ENCODE data around the gene NFAT5. TPM values are rescaled to one million over a fixed set of nuclear protein-coding genes. Genes with fewer than 3 reads are reported as not detected.
A peak's percentile ranks its signal among the peaks of the same experiment; 100 is the strongest.
"Not testable (repeated sequence)": the region's sequence is repeated elsewhere in the genome, so short reads cannot be mapped to it uniquely, and the experiment has no call there.

NFAT5 gene, protein sequence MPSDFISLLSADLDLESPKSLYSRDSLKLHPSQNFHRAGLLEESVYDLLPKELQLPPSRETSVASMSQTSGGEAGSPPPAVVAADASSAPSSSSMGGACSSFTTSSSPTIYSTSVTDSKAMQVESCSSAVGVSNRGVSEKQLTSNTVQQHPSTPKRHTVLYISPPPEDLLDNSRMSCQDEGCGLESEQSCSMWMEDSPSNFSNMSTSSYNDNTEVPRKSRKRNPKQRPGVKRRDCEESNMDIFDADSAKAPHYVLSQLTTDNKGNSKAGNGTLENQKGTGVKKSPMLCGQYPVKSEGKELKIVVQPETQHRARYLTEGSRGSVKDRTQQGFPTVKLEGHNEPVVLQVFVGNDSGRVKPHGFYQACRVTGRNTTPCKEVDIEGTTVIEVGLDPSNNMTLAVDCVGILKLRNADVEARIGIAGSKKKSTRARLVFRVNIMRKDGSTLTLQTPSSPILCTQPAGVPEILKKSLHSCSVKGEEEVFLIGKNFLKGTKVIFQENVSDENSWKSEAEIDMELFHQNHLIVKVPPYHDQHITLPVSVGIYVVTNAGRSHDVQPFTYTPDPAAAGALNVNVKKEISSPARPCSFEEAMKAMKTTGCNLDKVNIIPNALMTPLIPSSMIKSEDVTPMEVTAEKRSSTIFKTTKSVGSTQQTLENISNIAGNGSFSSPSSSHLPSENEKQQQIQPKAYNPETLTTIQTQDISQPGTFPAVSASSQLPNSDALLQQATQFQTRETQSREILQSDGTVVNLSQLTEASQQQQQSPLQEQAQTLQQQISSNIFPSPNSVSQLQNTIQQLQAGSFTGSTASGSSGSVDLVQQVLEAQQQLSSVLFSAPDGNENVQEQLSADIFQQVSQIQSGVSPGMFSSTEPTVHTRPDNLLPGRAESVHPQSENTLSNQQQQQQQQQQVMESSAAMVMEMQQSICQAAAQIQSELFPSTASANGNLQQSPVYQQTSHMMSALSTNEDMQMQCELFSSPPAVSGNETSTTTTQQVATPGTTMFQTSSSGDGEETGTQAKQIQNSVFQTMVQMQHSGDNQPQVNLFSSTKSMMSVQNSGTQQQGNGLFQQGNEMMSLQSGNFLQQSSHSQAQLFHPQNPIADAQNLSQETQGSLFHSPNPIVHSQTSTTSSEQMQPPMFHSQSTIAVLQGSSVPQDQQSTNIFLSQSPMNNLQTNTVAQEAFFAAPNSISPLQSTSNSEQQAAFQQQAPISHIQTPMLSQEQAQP (N-terminal part only)
- total RNA-seq (2014; rRNA removed; shearing (Covaris generic)): 1.9 and 5.1 TPM in 2 replicates

DNA sequence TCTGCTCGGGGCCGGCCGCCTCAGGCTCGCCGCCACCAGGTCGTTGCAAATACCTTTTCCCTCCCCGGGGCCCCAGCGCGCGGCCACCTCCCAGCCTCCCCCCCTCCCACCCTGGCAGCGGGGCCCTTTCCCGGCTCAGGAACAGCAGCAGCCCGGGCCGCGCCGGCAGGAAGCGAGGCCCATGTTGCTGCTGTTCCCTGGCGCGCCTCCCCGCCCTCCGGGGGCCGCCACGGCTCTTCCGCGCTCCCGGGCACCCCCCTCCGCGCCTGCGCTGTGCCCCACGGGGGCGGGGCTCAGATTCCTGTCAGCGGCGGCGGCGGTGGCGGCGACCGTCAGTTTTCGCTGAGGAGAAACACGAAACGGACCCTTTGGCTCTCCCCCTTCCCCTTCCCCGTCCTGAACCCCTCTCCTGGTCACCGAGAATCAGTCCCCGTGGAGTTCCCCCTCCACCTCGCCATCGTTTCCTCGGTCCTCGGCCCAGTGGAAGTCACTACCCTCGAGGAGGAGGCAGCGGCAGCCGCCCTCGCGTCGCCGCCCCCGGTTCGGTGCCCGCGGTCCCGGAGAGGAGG, at the start of gene NFAT5:
Gene NFAT5, plus strand, starts transcription at position 296 of the 569 bp plus-strand sequence. CDS start 336 bp downstream, outside the sequence.
- peak; percentile 74 for DNase-seq (ENCODE audit: low spot score)

DNA sequence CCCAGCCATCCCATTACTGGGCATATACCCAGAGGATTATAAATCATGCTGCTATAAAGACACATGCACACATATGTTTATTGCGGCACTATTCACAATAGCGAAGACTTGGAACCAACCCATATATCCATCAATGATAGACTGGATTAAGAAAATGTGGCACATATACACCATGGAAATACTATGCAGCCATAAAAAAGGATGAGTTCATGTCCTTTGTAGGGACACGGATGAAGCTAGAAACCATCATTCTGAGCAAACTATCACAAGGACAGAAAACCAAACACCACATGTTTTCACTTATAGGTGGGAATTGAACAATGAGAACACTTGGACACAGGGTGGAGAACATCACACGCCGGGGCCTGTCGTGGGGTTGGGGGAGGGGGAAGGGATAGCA, 47.9 kb upstream of the NFAT5 start:
- DNase-seq (ENCODE audit: low spot score): not testable (repeated sequence)

DNA sequence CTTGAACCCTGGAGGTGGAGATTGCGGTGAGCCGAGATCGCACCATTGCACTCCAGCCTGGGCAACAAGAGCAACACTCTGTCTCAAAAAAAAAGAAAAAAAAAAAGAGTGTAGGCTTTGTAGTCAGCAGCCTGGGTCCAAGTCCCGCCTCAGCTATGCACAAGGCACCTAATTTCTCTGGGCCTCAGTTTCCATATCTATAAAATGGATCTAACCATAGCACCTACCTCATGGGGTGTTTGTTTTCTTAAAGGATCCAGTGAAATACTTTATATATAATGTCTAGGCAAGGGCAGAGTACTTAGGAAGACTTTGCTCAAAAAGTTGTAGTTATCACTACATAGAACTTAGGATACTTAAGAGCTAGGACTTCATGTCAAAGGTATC, 45.4 kb upstream of the NFAT5 start:
- no peak for DNase-seq (ENCODE audit: low spot score)

DNA sequence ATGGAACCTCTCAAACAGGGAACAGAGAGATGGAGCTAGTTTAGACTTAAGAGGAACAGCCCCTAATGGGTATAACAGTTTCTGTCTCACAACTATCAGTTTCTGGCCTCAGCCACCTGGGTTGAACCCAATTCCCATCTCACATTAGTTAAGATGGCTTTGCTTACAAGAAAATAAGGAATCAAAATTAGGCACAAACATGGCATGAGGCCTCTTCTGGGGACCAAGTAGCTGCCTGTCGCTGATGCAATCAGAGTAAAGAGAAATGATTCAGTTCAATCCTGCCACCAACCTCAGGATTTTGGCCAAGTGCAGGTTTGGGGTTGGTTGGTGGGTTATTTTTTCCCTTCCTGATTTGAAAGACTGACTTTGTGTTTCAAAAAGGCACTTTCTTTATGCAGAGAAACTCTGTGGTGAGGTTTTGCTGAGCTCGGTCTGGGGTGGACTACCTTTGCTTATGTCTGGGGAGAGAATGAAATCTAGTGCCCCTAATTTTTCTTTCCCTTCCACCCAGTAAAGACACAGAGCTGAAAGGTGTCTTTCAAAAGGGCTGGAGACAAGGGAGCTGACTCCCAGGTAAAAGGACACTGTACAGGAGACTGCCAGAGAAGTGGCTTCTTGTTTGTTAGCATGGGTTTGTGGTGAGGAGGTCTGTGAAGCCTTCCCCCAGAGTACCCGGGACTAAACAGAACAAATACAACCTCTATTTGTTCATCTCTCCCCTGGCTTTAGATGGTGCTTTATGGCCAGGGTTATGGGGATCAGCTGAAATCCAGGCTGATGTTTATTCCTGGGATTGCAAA, 44.8 kb upstream of the NFAT5 start:
- peak; percentile 17 for DNase-seq (ENCODE audit: low spot score)

DNA sequence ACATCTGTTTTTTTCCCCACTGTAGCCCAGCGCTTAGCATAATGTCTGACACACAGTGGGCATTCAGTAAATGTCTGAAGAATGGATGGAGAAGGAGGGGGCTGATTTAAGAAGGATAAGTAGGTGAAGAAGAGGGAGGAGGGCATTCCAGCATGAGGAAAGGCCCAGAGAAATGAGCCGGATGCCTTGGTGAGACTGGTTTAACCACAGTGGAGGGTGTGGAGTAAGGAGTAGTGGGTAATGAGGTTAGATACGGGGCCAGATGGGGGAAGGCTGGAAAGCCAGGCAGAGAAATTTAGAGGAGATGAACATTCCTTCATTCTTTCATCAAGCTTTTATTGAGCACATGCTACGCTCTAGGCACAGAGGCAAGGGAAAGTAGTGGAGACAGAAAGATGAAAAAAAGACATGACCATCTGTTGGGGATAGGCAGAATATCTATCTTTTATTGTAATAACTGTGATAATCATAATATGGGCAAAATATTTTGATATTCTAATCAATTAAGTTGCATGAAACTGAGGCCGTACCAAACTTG, 43.7 kb upstream of the NFAT5 start:
- no peak for DNase-seq (ENCODE audit: low spot score)

DNA sequence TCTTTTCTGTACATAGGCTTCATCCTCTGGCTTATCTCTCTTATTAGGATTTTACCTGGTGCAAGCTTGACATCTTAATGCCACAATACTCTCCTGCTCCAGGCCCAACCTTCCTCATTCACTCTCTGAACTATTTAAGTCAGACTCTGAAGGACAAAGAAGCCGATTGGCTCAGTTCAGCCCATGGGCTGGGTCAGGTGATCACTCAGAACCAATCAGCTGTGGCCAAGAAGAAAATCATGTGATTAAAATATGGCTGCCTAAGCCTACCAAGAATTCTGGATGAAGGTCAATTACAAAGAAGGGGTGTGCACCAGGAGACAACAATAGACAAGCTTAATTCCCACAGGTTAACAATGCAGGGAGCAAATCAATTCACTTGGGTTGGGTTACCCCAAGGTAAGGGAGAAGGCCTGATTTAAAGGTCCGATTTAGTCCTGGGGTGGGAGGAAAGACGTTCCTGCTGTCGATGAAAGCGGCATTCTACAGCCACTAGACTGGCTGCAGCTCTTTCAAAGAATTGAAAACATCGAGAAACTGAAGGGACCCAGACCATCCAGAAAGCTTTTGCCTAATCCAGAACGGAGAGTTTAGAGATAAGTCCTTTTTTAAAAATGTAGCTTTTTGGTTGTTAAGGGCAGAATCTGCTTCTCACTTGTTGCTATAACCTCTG, 42.9 kb upstream of the NFAT5 start:
- DNase-seq (ENCODE audit: low spot score): peak; percentile 27

DNA sequence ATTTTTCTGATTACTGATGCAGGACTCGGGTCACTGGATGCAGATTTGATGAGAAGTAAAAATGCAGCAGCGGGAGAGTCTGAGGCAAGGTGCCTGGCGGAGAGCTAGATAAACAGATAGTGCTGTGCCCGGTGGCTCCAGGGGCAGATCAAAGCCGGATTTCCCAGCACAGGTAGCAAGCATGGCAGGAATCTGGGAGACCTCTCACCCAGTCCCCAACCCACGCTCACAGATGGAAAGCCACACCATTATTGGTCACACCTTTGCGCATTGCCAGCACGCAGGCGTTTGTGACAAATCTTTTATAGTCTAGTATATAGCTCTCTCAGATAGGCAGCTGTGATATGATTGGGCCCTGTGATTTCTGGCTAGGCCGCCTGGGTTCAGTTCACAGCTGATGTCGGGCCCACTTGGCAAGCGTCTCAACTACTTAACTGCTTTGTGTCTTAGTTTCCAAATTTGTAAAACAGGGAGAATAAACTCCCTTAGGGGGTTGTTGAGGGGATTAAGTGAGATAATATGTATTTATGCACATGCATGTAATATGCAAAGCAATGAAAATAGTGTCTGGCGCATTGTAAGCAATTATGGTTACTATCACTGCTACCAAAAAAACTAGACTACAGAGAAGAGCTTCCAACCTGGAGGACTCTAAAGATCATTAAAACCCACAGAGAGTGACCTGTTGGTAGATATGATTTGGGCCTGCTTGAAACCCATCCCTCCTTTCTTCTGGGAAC, 42.0 kb upstream of the NFAT5 start:
- no peak for DNase-seq (ENCODE audit: low spot score)

DNA sequence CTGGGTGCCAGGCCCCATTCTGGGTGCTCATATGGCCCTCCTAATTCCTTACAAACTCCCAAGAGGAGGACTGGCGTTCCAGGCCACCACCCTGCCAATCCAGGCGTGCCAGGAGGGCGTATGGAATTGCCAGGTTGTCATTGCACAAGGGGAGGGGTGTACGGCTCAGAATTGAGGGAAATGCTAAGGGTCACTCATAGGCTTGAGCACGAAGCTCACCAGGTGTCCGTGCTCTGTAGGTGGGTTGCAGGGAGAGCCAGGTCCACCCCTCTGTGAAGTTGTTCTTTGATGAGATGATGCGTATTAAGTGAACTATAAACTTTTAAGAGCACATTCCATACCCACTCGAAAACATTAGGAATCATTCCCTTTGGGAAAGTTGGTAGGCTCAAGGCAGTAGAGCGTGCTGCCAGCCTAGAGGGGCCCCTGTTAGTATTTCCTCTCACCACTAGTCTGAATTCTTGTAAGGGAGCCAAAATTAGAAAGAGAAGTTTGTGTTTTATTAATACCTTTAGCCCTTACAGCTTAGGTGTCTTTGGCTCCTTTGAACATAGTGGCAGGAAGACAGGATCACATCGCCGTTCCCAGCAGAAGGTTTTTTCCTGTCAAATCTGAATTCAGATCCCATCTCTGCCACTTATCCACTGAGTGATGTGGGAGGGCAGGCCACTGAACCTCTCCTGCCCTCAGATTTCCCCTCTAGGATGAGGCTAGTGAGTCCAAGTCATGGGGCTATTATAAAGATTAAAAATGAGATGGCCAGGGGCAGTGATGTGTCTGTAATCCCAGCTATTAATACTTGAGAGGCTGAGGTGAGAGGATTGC, 38.7 kb upstream of the NFAT5 start:
- DNase-seq (ENCODE audit: low spot score): no peak

DNA sequence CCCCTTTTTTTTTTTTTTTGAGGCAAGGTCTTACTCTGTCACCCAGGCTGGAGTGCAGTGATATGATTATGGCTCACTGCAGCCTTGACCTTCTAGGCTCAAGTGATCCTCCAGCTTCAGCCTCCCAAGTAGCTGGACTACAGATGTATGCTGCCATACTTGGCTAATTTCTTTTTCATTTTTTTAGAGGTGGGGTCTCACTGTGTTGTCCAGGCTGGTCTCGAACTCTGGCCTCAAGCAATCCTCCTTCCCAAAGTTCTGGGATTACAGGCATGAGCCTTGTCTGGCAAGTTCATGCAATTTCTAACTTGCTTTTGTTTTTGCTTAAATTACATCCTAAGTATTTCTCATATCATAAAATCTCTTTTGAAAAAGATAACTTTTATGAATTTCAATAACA, 33.8 kb upstream of the NFAT5 start:
- DNase-seq (ENCODE audit: low spot score): no peak

DNA sequence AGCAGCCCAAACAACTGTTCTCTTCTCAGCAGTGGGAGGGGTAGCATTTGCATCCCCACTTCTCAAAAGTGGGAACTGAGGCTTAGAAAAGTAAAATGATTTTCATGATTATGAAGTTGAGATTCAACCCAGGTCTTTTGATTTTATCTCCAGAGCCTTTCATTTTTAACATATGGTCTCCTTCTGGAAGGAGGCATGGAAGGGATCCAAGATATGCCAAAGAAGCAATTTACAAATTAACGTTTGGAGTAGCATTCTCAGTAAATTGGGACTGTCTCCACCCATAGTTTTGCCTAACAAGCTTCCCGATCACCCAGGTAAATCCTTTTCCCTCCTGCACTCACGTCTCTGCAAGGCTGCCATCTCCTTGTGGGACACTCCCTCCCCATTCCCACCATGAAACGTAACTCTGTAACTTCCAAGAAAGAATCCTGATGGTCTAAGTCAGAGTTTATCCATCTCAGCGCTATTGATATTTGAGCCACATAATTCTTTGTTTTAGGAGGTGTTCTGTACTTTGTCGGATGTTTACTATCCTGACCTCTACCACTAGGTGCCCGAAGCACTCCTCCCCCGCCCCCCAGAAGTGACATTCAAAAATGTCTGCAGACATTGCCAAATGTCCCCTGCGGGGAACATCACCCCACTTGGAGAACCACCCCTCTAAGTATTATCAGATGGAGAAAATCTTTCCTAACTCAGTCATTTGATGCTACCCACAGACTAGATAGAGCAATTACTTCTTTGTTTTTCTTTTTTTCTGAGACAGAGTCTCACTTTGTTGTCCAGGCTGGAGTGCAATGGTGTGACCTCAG, 32.9 kb upstream of the NFAT5 start:
- no peak for DNase-seq (ENCODE audit: low spot score)

DNA sequence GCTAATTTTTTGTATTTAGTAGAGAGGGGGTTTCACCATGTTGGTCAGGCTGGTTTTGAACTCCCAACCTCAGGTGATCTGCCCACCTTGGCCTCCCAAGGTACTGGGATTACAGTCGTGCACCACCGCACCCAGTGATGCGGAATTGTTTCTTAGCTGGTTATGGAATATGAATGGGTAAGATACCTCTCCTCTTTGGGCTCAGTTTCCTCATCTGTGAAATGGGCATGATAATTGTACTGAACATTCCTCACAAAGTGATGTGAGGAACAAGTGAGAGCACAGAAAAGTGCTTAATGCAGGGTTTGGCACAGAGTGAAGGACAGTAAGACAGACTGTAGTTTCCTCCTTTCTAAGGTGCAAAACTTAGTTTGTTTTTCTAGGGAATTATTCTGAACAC, 31.0 kb upstream of the NFAT5 start:
- DNase-seq (ENCODE audit: low spot score): no peak

DNA sequence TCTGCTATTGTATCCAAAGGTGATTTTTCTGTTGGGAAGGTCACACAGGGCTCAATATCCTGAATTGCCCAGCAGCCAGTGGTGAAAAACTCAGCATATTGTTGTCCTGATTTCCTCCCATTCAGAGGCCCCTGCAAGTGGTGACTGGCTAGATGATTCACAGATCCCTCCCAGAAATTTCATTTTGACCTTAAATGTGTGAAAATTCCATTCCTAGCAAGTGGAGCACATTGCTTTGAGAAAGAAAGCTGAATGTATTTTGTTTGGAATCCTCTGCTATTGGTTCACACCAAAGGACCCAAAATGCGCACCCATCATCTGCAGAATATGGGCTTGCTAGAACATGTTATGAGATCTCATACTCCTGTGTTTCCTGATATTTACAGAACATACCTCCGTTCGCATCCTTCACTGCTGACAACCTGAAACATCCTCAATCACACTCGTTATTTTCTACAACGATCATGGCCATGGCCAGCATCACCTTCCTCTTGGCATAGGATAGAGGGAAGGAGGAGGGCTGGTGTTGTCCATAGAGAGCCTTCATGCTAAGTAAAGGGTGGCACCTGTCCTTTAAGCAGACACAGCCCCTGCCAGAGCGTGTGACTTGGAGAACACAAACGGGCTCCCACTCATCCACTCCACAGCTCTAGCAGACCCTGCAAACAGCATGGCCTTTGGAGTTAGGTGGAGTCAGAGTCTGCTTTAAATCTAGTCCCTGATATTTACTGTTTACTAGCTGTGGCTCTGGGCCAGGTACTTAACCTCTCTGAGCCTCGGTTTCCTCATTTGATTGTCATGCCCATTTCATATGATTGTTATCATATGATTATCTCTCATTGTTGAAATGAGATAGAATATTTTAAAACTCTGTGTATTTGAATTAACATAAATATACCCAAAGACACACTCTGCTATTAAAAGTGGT, 30.4 kb upstream of the NFAT5 start:
- no peak for DNase-seq (ENCODE audit: low spot score)

DNA sequence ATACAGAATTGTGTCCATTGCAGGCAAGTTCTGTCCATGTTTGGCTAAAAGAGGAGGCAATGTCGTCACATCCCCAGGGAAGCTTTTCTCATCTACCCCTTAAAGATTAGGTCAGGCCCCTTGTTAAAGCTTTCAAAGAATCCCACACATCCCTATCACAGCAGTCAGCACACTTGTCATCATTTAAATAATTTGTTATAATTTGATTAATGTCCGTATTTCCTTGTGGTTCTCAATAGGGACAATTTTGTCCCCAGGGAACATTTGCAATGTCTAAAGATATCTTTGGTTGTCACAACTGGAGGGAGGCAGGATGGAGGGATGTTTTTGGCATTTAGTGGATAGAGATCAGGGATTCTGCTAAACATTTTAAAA, 28.1 kb upstream of the NFAT5 start:
- DNase-seq (ENCODE audit: low spot score): no peak

DNA sequence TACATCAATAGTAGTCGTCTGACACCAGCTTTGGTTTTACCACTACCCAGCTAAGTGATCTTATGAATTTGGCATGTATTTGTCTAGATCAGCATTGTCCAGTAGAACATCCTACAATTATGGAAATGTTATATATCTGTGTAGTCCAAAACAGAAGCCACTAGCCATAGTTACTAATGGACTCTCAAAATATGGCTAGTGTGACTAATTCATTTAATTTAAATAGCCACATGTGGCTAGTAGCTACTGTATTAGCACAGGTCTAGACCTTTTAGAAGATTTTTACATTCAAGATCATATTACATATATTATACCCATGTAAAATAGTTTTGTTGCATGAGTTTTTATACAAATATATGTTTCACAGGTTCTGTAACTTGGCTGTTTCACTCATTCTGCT, 27.0 kb upstream of the NFAT5 start:
- DNase-seq (ENCODE audit: low spot score): no peak

DNA sequence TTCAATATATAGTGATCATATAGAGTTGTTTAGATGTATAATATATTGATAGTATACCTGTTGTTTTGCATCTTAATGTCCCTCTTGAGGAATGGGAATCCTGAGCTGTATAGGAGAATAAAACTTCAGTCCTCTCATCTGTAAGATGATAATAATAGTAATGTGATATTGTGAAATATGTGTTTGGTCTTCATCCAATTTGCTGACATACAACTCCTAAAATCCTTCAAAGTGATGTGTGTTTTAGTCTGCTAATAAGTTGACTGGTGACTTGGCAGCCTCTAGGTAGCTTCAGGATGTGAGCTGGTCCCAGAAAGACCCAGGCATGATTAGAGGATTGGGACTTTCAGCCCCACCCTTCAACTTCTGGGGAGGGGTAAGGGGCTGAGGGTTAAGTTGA, 22.8 kb upstream of the NFAT5 start:
- DNase-seq (ENCODE audit: low spot score): no peak

DNA sequence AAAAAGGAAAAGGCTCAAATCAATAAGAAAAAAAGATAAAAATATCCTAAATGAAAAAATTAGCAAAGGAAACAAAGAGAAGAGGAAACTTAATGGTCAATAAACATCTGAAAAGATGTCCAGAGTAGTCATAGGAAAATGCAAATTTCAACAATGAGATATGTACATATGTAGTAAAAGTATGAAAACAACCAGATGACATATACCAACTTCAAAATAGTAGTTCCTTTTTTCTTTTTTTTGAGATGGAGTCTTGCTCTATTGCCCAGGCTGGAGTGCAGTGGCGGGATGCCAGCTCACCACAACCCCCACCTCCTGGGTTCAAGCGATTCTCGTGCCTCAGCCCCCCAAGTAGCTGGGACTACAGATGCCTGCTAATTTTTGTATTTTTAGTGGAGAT, 21.7 kb upstream of the NFAT5 start:
- no peak for DNase-seq (ENCODE audit: low spot score)

DNA sequence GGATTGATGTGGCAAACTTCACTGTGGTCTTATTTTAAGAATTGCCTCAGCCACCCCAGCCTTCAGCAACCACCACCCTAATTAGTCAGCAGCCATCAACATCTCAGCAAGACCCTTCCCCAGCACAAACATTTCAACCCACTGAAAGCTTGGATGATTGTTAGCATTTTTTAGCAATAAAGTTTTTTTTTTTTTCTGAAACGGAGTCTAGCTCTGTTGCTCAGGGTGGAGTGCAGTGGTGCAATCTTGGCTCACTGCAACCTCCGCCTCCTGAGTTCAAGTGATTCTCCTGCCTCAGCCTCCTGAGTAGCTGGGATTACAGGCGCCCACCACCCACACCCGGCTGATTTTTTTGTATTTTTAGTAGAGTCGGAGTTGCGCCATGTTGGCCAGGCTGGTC, 19.1 kb upstream of the NFAT5 start:
- DNase-seq (ENCODE audit: low spot score): not testable (repeated sequence)

All from H4 (cell line).